NCI-H128 (cell line): ENCODE results near the gene TRPV5.
"Not testable (repeated sequence)": the region's sequence is repeated elsewhere in the genome, so short reads cannot be mapped to it uniquely, and the experiment has no call there.

Source experiments
- DNase-seq: peaks from one replicate; lab custom pipeline; 2025; ENCODE audit not compliant: unreplicated experiment; lab: John Stamatoyannopoulos, UW

Gene TRPV5

GRCh38 chr7:142933624-142934023, at the start of gene TRPV5:
Gene TRPV5, minus strand, starts transcription at chr7:142933746. Its CDS starts 287 bp downstream, at chr7:142933459.
- no peak for DNase-seq

GRCh38 chr7:142978402-142978801, 44.9 kb upstream of the TRPV5 start:
- not testable (repeated sequence) for DNase-seq

GRCh38 chr7:142974626-142975025, 41.1 kb upstream of the TRPV5 start:
- no peak for DNase-seq

DNA sequence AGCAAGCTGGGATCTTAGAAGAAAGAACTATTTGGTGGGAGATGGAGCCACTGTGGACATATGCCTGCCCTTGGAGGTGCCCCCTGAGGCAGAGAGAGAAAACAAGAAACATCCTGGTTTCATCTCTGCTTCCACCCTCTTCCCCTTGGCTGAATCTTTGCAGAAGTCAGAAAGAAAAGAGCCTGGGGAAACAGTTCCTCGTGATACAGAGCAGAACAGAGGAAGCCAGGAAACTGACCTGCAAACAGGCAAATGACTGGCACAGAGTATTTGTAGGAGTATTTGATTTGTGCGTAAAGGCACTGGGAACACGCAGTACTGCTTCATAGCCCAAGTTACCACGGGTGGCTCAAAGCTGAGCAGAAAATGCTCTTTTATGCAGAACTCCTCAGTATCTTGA, 35.6 kb upstream of the TRPV5 start:
- DNase-seq: no peak

GRCh38 chr7:142968229-142968628, 34.7 kb upstream of the TRPV5 start:
- DNase-seq: no peak

GRCh38 chr7:142964502-142965246, 31.1 kb upstream of the TRPV5 start:
- DNase-seq: no peak

DNA sequence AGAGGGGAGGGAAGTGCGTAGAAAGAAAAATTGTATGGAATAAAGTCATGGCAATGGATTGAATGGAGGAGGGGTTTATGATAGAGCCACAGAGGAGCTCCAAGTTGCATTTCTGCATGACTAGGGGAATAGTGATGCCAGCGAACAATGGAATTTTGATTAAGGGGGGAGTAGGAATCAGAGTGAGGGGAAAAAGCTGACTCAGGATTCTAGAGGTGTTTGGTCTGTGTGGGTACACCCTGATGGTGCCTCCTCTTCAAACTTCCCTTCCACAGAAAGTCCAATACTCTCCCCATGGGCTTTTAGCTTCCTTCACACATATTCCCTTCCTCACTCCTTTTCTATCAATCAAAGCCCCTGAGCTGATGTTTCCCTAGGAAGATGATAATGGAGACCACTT, 30.4 kb upstream of the TRPV5 start:
- no peak for DNase-seq

DNA sequence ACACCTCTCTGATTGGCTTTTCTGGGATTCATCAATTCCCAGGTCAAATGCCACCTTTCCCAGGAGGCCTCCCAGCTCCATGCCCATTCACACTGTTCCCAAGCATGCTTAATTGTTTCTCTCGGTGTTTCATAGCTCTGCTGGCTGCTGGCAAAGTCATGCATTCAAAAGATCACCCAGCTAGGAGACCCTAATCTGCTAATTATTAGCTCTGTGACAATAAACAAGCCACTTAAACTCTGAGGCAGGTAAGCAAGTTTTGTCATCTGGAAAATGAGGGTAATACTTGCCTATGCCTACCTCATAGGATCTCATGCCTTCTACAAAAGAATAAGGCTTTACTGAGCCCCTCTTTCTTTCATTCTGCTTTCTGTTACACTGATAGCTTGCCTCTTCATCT, 29.4 kb upstream of the TRPV5 start:
- no peak for DNase-seq

- DNase-seq: no peak
These were observed 28.7 kb upstream of the TRPV5 start, which contains the start of gene KEL for GRCh38 chr7:142961973-142962926. Gene KEL, minus strand, starts transcription at chr7:142962363. Its CDS starts 157 bp downstream, at chr7:142962206.

DNA sequence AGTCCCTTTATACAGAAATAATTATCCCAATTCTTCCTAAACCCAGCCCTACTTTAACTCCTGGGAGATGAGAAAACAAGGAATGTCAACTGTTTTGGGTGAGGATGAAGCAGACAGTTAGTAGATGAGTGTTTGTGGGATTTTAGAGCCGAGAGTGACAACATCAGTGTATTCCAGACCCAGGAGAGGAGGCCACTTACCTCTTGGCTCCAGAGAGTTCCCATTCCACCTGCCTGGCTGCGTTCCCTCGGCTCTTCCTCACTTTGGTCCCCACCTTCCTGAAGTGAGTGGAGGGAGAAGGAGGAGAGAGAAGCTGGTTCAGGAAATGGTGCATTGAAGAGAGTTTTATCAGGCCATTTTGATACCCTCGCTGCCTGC, 28.0 kb upstream of the TRPV5 start:
- DNase-seq: no peak

DNA sequence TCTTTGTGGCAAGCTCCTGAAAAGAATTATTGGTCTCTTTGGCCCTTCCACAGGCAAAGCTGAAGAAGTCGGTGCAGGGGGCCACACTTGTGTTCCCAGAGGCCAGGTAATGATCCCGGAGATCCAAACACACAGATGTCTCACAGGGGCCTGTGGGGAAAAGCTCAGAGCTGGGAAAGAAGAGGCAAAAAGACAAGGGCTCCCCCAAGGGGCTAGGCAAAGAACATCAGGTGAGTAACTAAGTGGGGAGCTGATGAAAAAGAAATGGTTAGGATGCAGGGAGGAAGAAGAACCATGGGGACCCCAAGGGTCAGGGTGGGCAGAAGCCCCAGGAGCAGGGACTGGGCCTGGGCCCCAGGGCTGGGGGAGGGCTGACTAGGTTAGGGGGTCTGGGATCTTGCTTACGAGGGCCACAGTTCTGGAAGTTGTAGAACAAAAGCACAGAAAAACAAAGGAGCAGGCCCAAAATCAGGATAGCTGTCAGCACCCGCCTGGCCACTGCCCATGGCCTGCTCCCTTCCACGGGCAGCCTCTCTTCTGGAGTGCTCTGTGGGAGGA, 27.5 kb upstream of the TRPV5 start:
- DNase-seq: no peak

DNA sequence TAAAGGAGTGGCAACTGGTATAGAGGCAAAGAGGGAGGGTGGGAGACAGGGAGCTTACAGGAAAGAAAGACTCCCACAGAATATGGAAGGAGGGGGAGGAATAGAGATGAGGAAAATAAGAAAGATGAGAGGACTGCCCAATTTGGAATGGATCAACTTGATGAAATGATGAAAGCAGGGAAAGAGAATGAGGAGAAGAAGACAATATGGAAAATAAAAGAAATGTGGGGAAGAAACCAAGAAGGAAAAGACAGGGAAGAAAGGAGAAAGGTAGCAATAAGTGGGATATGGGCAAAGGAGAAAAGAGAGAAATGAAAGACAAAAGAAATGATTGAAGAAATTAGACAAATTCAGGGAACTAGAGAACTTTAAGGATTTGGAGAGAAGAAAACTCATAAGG, 25.7 kb upstream of the TRPV5 start:
- no peak for DNase-seq

GRCh38 chr7:142957723-142958122, 24.2 kb upstream of the TRPV5 start:
- DNase-seq: no peak

DNA sequence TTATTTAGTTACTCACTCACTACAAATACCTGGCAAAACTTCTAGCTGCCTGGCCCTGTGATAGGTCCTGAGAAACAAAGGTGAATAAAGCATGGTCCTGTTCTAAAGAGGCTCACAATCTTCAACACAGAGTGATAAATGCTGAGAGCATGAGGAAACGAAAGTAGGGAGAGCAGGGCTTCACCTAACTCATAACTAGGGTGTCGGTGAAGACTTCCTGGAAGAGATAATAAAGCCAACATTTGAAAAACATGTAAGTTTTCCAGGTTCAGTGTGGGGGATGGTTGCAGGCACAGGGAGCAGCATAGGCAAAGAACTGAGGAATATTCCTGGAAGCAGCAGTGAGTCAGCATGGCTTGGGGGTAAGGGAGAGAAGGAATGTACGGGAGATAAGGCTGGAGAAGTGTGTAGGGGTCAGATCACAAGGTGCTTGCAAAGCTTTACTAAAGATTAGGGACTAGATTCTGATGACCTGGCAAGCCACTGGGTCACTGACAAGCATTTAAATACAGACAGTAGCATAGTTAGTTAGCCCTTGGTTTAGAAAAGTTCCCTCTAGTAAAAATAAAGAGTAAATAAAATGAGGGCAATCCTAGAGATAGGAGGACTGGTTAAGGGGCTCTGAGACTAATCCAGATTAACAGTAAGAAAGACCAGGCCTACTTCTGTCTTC, 23.5 kb upstream of the TRPV5 start:
- no peak for DNase-seq

GRCh38 chr7:142954680-142955268, 21.2 kb upstream of the TRPV5 start:
- no peak for DNase-seq

GRCh38 chr7:142950235-142950634, 16.7 kb upstream of the TRPV5 start:
- DNase-seq: no peak

- DNase-seq: no peak
These were observed 15.1 kb upstream of the TRPV5 start for GRCh38 chr7:142948603-142949002.

GRCh38 chr7:142945001-142945400, 11.5 kb upstream of the TRPV5 start:
- no peak for DNase-seq

DNA sequence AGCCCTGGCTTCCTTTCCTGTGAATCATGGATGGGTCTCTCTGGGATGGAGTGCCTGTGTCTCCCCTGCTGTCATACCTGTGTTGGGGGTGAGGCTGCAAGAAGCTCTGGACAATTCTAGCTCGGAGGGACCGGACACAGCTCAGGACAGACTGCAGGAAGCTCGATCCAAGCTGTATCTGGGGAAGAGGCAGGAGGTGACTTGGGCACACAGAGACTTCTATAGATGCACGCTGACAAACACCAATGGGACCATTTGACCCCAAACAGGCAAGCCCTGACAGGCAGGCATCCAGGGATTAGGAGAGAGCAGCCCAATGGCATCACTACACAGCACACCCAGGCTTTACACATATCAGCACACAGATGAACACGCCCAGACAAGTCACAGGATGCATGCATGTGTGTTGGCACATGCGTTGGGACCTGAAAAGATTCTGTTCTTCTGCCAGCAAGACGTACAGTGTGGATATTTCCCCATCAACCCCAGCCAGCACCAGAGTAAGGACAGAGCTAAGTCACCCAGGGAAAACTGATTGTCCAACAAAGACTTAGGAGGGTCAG, 10.2 kb upstream of the TRPV5 start:
- no peak for DNase-seq

- DNase-seq: no peak
These were observed 9.2 kb upstream of the TRPV5 start for GRCh38 chr7:142942746-142943145.
